ENCODE data around the gene WDR77.

The WDR77 gene

GRCh38 chr1:111448918-111449702 is at the start of gene WDR77, which contains the start of gene ATP5PB:
Gene WDR77, minus strand, starts transcription at chr1:111449256. Its CDS starts 87 bp downstream, at chr1:111449169.
Gene ATP5PB, plus strand, starts transcription at chr1:111449464. Its CDS starts 78 bp downstream, at chr1:111449542.
- in situ Hi-C loops (cut with MboI; ENCODE audit: low sequenced_read_pairs), result no loop called here

- in situ Hi-C loops (cut with MboI; ENCODE audit: low sequenced_read_pairs), result no loop called here
Measured at GRCh38 chr1:111497592-111497991, 48.5 kb upstream of the WDR77 start.

GRCh38 chr1:111496398-111496797 is 47.3 kb upstream of the WDR77 start:
- in situ Hi-C loops (cut with MboI; ENCODE audit: low sequenced_read_pairs), result no loop called here

- in situ Hi-C loops (cut with MboI; ENCODE audit: low sequenced_read_pairs), result no loop called here
Measured at GRCh38 chr1:111491070-111491469, 42.0 kb upstream of the WDR77 start.

- in situ Hi-C loops (cut with MboI; ENCODE audit: low sequenced_read_pairs), result no loop called here
Measured at GRCh38 chr1:111490220-111490619, 41.2 kb upstream of the WDR77 start.

- in situ Hi-C loops (cut with MboI; ENCODE audit: low sequenced_read_pairs), result no loop called here
Measured at GRCh38 chr1:111489604-111490003, 40.5 kb upstream of the WDR77 start.

- in situ Hi-C loops (cut with MboI; ENCODE audit: low sequenced_read_pairs), result no loop called here
Measured at GRCh38 chr1:111488669-111489068, 39.6 kb upstream of the WDR77 start.

- in situ Hi-C loops (cut with MboI; ENCODE audit: low sequenced_read_pairs), result no loop called here
Measured at GRCh38 chr1:111487133-111487532, 38.1 kb upstream of the WDR77 start.

- in situ Hi-C loops (cut with MboI; ENCODE audit: low sequenced_read_pairs), result no loop called here
Measured at GRCh38 chr1:111486431-111486830, 37.4 kb upstream of the WDR77 start.

GRCh38 chr1:111484391-111485026 is 35.5 kb upstream of the WDR77 start:
- in situ Hi-C loops (cut with MboI; ENCODE audit: low sequenced_read_pairs), result no loop called here

GRCh38 chr1:111483876-111484275 is 34.8 kb upstream of the WDR77 start:
- in situ Hi-C loops (cut with MboI; ENCODE audit: low sequenced_read_pairs), result no loop called here

- in situ Hi-C loops (cut with MboI; ENCODE audit: low sequenced_read_pairs), result no loop called here
Measured at GRCh38 chr1:111483166-111483565, 34.1 kb upstream of the WDR77 start.

GRCh38 chr1:111481387-111482221 is 32.5 kb upstream of the WDR77 start:
- in situ Hi-C loops (cut with MboI; ENCODE audit: low sequenced_read_pairs), result no loop called here

- in situ Hi-C loops (cut with MboI; ENCODE audit: low sequenced_read_pairs), result no loop called here
Measured at GRCh38 chr1:111480674-111481073, 31.6 kb upstream of the WDR77 start.

GRCh38 chr1:111476761-111477309 is 27.8 kb upstream of the WDR77 start:
- in situ Hi-C loops (cut with MboI; ENCODE audit: low sequenced_read_pairs), result no loop called here

- in situ Hi-C loops (cut with MboI; ENCODE audit: low sequenced_read_pairs), result no loop called here
Measured at GRCh38 chr1:111476214-111476613, 27.2 kb upstream of the WDR77 start.

GRCh38 chr1:111475701-111476100 is 26.6 kb upstream of the WDR77 start:
- in situ Hi-C loops (cut with MboI; ENCODE audit: low sequenced_read_pairs), result no loop called here

- in situ Hi-C loops (cut with MboI; ENCODE audit: low sequenced_read_pairs), result no loop called here
Measured at GRCh38 chr1:111474521-111474920, 25.5 kb upstream of the WDR77 start.

- in situ Hi-C loops (cut with MboI; ENCODE audit: low sequenced_read_pairs), result no loop called here
Measured at GRCh38 chr1:111474106-111474505, 25.1 kb upstream of the WDR77 start.

GRCh38 chr1:111471538-111471937 is 22.5 kb upstream of the WDR77 start:
- in situ Hi-C loops (cut with MboI; ENCODE audit: low sequenced_read_pairs), result no loop called here

- in situ Hi-C loops (cut with MboI; ENCODE audit: low sequenced_read_pairs), result no loop called here
Measured at GRCh38 chr1:111471012-111471411, 22.0 kb upstream of the WDR77 start.
